Activated CD8-positive, alpha-beta memory T cell treated with anti-CD3 and anti-CD28 coated beads, Interleukin-2, amount 50 U/mL, for 1 hour (primary cell): ENCODE results near the gene BTBD7.
A peak's percentile ranks its signal among the peaks of the same experiment; 100 is the strongest.
"Not testable (repeated sequence)": the region's sequence is repeated elsewhere in the genome, so short reads cannot be mapped to it uniquely, and the experiment has no call there.

Source experiments
- DNase-seq: peaks from one replicate; pipeline ENCODE4 v3.0.0-alpha.2; 2020; ENCODE audit errors: extremely low read depth

BTBD7 gene, protein sequence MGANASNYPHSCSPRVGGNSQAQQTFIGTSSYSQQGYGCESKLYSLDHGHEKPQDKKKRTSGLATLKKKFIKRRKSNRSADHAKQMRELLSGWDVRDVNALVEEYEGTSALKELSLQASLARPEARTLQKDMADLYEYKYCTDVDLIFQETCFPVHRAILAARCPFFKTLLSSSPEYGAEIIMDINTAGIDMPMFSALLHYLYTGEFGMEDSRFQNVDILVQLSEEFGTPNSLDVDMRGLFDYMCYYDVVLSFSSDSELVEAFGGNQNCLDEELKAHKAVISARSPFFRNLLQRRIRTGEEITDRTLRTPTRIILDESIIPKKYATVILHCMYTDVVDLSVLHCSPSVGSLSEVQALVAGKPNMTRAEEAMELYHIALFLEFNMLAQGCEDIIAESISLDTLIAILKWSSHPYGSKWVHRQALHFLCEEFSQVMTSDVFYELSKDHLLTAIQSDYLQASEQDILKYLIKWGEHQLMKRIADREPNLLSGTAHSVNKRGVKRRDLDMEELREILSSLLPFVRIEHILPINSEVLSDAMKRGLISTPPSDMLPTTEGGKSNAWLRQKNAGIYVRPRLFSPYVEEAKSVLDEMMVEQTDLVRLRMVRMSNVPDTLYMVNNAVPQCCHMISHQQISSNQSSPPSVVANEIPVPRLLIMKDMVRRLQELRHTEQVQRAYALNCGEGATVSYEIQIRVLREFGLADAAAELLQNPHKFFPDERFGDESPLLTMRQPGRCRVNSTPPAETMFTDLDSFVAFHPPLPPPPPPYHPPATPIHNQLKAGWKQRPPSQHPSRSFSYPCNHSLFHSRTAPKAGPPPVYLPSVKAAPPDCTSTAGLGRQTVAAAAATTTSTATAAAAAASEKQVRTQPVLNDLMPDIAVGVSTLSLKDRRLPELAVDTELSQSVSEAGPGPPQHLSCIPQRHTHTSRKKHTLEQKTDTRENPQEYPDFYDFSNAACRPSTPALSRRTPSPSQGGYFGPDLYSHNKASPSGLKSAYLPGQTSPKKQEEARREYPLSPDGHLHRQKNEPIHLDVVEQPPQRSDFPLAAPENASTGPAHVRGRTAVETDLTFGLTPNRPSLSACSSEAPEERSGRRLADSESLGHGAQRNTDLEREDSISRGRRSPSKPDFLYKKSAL

GRCh38 chr14:93332853-93333630 lies at the start of gene BTBD7:
TSS of gene BTBD7 (minus strand) at chr14:93333036. CDS start at chr14:93296051, 36,985 bp downstream.
- DNase-seq = peak; percentile 82

GRCh38 chr14:93381644-93382043 lies 48.8 kb upstream of the BTBD7 start:
- DNase-seq = no peak

- DNase-seq = no peak
Measured at GRCh38 chr14:93379831-93380230, 47.0 kb upstream of the BTBD7 start.

DNA sequence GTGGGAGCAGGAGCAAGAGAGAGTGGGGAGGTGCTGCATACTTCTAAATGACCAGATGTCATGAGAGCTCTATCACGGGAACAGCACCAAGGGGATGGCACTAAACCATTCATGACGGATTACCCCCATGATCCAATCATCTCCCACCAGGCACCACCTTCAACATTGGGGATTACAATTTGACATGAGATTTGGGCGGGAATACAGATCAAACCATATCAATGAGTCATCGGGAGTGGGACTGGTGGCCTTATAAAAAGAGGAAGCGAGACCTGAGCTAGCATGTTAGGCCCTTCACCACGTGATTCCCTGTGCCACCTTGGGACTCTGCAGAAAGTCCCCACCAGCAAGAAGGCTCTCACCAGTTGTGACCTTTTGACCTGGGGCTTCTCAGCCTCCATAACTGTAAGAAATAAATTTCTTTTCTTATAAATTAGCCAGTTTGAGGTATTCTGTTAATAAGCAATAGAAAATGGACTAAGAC lies 42.9 kb upstream of the BTBD7 start:
- no peak for DNase-seq

DNA sequence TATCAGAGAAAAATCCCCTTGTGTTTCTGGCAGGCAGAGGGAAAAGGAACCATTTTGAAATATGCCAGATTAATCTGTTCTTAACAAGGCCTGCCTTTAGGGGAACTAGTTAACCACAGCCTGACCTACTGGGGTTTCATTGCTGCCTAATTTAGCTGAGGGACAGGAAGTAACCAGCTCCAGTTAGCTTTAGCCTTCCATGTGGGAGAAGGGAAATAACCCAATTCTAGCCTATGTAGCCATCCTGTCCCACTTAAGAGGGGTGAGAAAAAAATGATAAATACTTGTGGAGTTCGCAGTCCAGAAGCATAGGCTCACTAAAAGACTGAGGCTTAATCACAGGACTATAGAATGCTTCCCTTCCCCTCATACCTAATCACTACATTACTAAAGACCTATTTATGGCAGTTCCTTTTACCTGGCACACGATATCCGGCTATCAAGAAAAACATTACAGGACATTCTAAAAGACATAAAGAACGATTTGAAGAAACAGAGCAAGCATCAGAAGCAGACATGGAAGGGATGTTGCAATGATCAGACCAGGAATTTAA lies 37.0 kb upstream of the BTBD7 start:
- no peak for DNase-seq

- DNase-seq = no peak
Measured at GRCh38 chr14:93368996-93369712, 36.3 kb upstream of the BTBD7 start.

- DNase-seq = not testable (repeated sequence)
Measured at GRCh38 chr14:93354873-93355272, 22.0 kb upstream of the BTBD7 start.

- no peak for DNase-seq
Measured at GRCh38 chr14:93348292-93348691, 15.5 kb upstream of the BTBD7 start.

- no peak for DNase-seq
Measured at GRCh38 chr14:93347850-93348249, 15.0 kb upstream of the BTBD7 start.

DNA sequence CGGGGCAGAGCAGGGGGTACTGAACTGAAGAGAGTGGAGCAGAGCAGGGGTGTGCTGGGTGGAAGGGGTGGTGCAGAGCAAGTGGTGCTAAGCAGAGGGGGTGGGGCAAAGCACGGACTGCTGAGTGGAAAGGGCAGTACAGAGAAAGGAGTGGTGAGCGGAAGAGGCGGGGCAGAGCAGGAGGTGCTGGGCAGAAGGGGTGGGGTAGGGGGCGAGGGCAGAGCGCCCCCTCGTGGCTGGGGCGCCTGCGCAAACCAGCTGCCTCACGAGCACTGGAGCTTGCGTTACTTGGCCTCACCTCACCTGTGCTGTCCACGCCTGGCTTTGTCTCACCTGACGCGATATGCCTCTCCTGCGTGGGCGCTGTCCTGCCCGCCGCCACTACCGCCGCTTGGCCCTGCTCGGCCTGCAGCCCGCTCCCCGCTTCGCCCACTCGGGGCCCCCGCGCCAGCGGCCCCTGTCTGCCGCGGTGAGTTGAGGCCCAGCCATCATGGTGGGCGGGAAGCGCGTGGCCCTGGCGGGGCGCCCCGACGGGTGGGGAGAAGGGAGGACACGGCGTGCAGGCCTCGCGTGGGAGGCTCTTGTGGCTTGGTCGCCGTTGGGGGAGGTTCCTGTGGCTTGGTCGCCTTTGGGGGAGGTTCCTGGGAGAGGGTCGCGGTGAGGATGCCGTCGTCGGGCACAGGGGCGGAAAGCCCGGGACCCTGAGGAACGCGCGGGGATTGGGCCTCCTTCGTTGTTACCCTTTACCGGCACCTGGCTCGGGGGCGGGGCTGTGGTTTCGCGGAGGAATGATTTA lies 14.3 kb upstream of the BTBD7 start, which contains the start of gene COX8C:
Gene COX8C, plus strand, starts transcription at position 257 of the 796 bp plus-strand sequence. Its CDS starts 87 bp downstream, at position 344.
- no peak for DNase-seq

- no peak for DNase-seq
Measured at GRCh38 chr14:93343797-93344196, 11.0 kb upstream of the BTBD7 start.

GRCh38 chr14:93343266-93343665 lies 10.4 kb upstream of the BTBD7 start:
- DNase-seq = no peak

DNA sequence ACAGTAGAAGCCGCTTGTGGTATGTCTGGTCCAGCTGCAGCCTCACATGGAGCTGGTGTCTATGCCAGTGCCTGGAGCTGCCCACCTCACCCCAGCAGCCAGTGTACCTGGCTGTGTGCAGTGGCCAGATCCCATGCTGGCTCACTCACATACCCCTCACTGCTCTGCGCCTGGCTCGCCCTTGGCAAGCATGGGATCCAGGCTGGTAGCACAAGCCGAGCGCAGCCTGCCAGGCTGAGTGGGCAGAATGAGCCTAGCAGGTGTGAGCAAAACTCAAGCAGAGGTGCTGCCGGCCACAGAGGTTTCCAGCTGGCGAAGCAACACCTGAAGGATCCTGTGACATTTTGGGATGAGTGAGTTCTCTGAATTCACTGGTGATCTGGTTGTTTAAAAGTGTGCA lies 5.0 kb upstream of the BTBD7 start:
- DNase-seq = no peak

DNA sequence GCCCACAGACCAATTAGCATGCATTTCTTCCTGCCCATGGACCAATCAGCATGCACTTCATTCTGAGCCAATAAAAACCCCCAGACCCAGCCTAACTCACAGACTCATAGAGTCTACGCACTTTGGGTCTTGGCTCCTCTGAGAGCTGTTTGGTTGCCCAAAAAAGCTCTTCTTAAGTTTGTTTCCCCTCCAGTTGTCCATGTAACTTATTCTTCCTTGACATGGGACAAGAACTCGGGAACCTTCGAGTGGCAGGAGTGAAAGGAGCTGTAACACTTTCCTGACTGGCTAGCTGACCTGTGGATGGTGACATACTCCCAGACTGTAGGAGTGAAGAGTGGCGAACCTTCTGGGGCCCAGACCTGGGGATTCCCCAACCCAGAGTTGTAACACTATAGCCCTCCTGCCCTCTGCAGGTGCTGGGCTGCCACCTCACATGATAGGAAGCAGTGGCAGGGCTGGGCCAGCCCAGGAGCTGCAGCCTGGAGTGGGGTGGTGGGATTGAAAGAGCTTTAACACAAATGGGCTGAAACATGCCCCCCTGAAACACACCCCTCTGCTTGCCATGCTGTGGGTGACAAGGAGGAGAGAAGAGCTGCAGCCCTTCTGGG lies 4.4 kb upstream of the BTBD7 start:
- no peak for DNase-seq

DNA sequence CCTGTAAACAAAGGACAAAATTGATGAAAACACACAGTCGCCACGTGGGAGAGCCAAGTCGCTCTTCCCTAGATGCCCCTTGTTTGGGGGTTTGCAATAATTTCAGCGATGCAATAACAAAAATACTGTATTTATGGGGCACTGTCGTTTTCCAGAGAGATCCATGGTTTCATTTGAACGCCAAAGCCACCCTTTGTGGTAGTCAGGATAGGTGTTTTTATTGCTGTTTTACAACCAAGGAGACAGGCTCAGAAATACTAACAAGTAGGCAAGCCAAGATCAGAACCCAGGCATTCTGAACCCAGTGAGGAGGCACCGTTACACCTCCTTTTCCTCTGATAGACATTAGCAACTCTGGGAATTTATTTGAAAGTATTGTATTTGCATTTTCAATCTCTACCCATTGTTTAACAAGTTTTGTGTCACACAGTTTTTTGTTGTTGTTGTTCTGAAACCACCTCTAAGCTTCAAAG lies 831 bp upstream of the BTBD7 start:
- DNase-seq = no peak

DNA sequence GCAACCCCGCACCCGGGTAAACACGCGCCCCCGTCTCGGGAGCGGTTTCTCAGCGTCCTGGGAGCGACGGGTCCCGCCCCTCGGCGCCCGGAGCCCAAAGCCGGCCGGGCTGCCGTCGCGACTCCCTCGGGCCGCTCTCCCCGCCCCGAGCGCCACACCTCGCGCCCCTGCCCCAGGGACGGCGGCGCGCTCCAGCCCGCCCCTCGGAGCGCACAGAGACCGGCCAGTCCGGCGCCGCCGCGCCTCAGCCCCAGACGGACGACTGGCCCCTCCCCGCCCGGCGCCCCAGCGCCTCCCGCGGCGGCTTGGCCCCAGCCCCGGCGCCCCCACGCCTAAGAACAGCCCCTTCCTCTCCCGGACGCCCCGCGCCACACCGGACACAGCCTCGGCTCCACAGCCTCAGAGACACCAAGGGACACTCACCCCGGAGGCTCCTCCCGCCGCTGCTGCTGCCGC lies 411 bp downstream of the BTBD7 start:
- DNase-seq = peak; percentile 2

- DNase-seq = no peak
Measured at GRCh38 chr14:93331728-93332396, 974 bp downstream of the BTBD7 start.
